ENCODE results near the gene FOXF2.
A peak's percentile ranks its signal among the peaks of the same experiment; 100 is the strongest.
"Not testable (repeated sequence)": the region's sequence is repeated elsewhere in the genome, so short reads cannot be mapped to it uniquely, and the experiment has no call there.

The FOXF2 gene

GRCh38 chr6:1389369-1390132 is at the start of gene FOXF2:
FOXF2 (plus strand) TSS chr6:1389576; CDS start chr6:1389948, 372 bp downstream.
- peaks cover under 1% of the 10 kb centered on the region for H3K36me3 ChIP-seq (ENCODE audit: control insufficient read depth, insufficient read depth, low read length, severe bottlenecking)
- peaks cover 4% of the 10 kb centered on the region for H3K27me3 ChIP-seq (replicated peaks; ENCODE audit: control insufficient read depth, insufficient read depth, low read length)
- no peaks in the 10 kb centered on the region for H3K9me3 ChIP-seq (ENCODE audit: control insufficient read depth, low read length)
- peak within 1 kb of the TSS; percentile 87 for H3K9ac ChIP-seq (ENCODE audit: low read length)
- peak; percentile 81 for DNase-seq (ENCODE audit: low read depth)
- peak within 1 kb of the TSS; percentile 83 for H3K4me3 ChIP-seq (ENCODE audit: low read length)
- peaks cover 16% of the 10 kb centered on the region for H3K4me1 ChIP-seq (ENCODE audit: control insufficient read depth, insufficient read depth, low read length)

GRCh38 chr6:1346101-1346500 is 43.3 kb upstream of the FOXF2 start:
- no peaks in the 10 kb centered on the region for H3K36me3 ChIP-seq (ENCODE audit: control insufficient read depth, insufficient read depth, low read length, severe bottlenecking)
- no peak overlapping the region for H3K9ac ChIP-seq (ENCODE audit: low read length)
- H3K27me3 ChIP-seq (replicated peaks; ENCODE audit: control insufficient read depth, insufficient read depth, low read length) = no peaks in the 10 kb centered on the region
- peaks cover 22% of the 10 kb centered on the region for H3K9me3 ChIP-seq (ENCODE audit: control insufficient read depth, low read length)
- peaks cover 22% of the 10 kb centered on the region for H3K4me1 ChIP-seq (ENCODE audit: control insufficient read depth, insufficient read depth, low read length)
- peak; percentile 37 for DNase-seq (ENCODE audit: low read depth)
- H3K4me3 ChIP-seq (ENCODE audit: low read length) = no peak overlapping the region

- no peak for DNase-seq (ENCODE audit: low read depth)
Measured at GRCh38 chr6:1346558-1347091, 42.8 kb upstream of the FOXF2 start.

GRCh38 chr6:1347161-1347560 is 42.2 kb upstream of the FOXF2 start:
- Histone ChIP-seq H3K4me1 (ENCODE audit: control insufficient read depth, insufficient read depth, low read length) (peaks cover 22% of the 10 kb centered on the region), H3K9ac (ENCODE audit: low read length) (no peak overlapping the region), H3K4me3 (ENCODE audit: low read length) (no peak overlapping the region), H3K9me3 (ENCODE audit: control insufficient read depth, low read length) (peaks cover 30% of the 10 kb centered on the region), H3K27me3 (replicated peaks; ENCODE audit: control insufficient read depth, insufficient read depth, low read length) (no peaks in the 10 kb centered on the region), H3K36me3 (ENCODE audit: control insufficient read depth, insufficient read depth, low read length, severe bottlenecking) (no peaks in the 10 kb centered on the region)
- DNase-seq (ENCODE audit: low read depth) = no peak

More at GRCh38 chr6:1346558-1347091, 42.8 kb upstream of the FOXF2 start:
- Histone ChIP-seq H3K4me3 (ENCODE audit: low read length) (no peak overlapping the region), H3K9ac (ENCODE audit: low read length) (no peak overlapping the region), H3K9me3 (ENCODE audit: control insufficient read depth, low read length) (peaks cover 27% of the 10 kb centered on the region), H3K4me1 (ENCODE audit: control insufficient read depth, insufficient read depth, low read length) (peaks cover 22% of the 10 kb centered on the region), H3K36me3 (ENCODE audit: control insufficient read depth, insufficient read depth, low read length, severe bottlenecking) (no peaks in the 10 kb centered on the region), H3K27me3 (replicated peaks; ENCODE audit: control insufficient read depth, insufficient read depth, low read length) (no peaks in the 10 kb centered on the region)

- Histone ChIP-seq H3K9ac (ENCODE audit: low read length) (no peak overlapping the region), H3K27me3 (replicated peaks; ENCODE audit: control insufficient read depth, insufficient read depth, low read length) (no peaks in the 10 kb centered on the region), H3K36me3 (ENCODE audit: control insufficient read depth, insufficient read depth, low read length, severe bottlenecking) (no peaks in the 10 kb centered on the region), H3K9me3 (ENCODE audit: control insufficient read depth, low read length) (peaks cover 34% of the 10 kb centered on the region), H3K4me3 (ENCODE audit: low read length) (no peak overlapping the region), H3K4me1 (ENCODE audit: control insufficient read depth, insufficient read depth, low read length) (peaks cover 22% of the 10 kb centered on the region)
- DNase-seq (ENCODE audit: low read depth) = no peak
Measured at GRCh38 chr6:1348675-1349074, 40.7 kb upstream of the FOXF2 start.

- no peak overlapping the region for H3K9ac ChIP-seq (ENCODE audit: low read length)
- no peak for DNase-seq (ENCODE audit: low read depth)
- no peak overlapping the region for H3K4me3 ChIP-seq (ENCODE audit: low read length)
- peaks cover 26% of the 10 kb centered on the region for H3K9me3 ChIP-seq (ENCODE audit: control insufficient read depth, low read length)
- H3K4me1 ChIP-seq (ENCODE audit: control insufficient read depth, insufficient read depth, low read length) = peaks cover 22% of the 10 kb centered on the region
- H3K36me3 ChIP-seq (ENCODE audit: control insufficient read depth, insufficient read depth, low read length, severe bottlenecking) = no peaks in the 10 kb centered on the region
- H3K27me3 ChIP-seq (replicated peaks; ENCODE audit: control insufficient read depth, insufficient read depth, low read length) = no peaks in the 10 kb centered on the region
Measured at GRCh38 chr6:1349655-1350054, 39.7 kb upstream of the FOXF2 start.

- DNase-seq (ENCODE audit: low read depth) = no peak
- Histone ChIP-seq H3K36me3 (ENCODE audit: control insufficient read depth, insufficient read depth, low read length, severe bottlenecking) (no peaks in the 10 kb centered on the region), H3K4me1 (ENCODE audit: control insufficient read depth, insufficient read depth, low read length) (peaks cover 16% of the 10 kb centered on the region), H3K9me3 (ENCODE audit: control insufficient read depth, low read length) (peaks cover 21% of the 10 kb centered on the region), H3K27me3 (replicated peaks; ENCODE audit: control insufficient read depth, insufficient read depth, low read length) (no peaks in the 10 kb centered on the region), H3K4me3 (ENCODE audit: low read length) (no peak overlapping the region), H3K9ac (ENCODE audit: low read length) (no peak overlapping the region)
Measured at GRCh38 chr6:1351381-1352008, 37.9 kb upstream of the FOXF2 start.

GRCh38 chr6:1355068-1355467 is 34.3 kb upstream of the FOXF2 start:
- H3K9ac ChIP-seq (ENCODE audit: low read length); H3K4me1 ChIP-seq (ENCODE audit: control insufficient read depth, insufficient read depth, low read length); H3K27me3 ChIP-seq (replicated peaks; ENCODE audit: control insufficient read depth, insufficient read depth, low read length); H3K4me3 ChIP-seq (ENCODE audit: low read length); H3K36me3 ChIP-seq (ENCODE audit: control insufficient read depth, insufficient read depth, low read length, severe bottlenecking); DNase-seq (ENCODE audit: low read depth): not testable (repeated sequence)
- H3K9me3 ChIP-seq (ENCODE audit: control insufficient read depth, low read length) = peaks cover 21% of the 10 kb centered on the region

- not testable (repeated sequence) for H3K9me3 ChIP-seq (ENCODE audit: control insufficient read depth, low read length); H3K36me3 ChIP-seq (ENCODE audit: control insufficient read depth, insufficient read depth, low read length, severe bottlenecking); H3K9ac ChIP-seq (ENCODE audit: low read length); DNase-seq (ENCODE audit: low read depth); H3K27me3 ChIP-seq (replicated peaks; ENCODE audit: control insufficient read depth, insufficient read depth, low read length); H3K4me3 ChIP-seq (ENCODE audit: low read length)
- H3K4me1 ChIP-seq (ENCODE audit: control insufficient read depth, insufficient read depth, low read length) = peaks cover 29% of the 10 kb centered on the region
Measured at GRCh38 chr6:1361717-1362116, 27.7 kb upstream of the FOXF2 start.

- H3K36me3 ChIP-seq (ENCODE audit: control insufficient read depth, insufficient read depth, low read length, severe bottlenecking) = no peaks in the 10 kb centered on the region
- H3K9ac ChIP-seq (ENCODE audit: low read length) = no peak overlapping the region
- no peak for DNase-seq (ENCODE audit: low read depth)
- H3K27me3 ChIP-seq (replicated peaks; ENCODE audit: control insufficient read depth, insufficient read depth, low read length) = no peaks in the 10 kb centered on the region
- H3K4me1 ChIP-seq (ENCODE audit: control insufficient read depth, insufficient read depth, low read length) = peaks cover 29% of the 10 kb centered on the region
- no peak overlapping the region for H3K4me3 ChIP-seq (ENCODE audit: low read length)
- H3K9me3 ChIP-seq (ENCODE audit: control insufficient read depth, low read length) = no peaks in the 10 kb centered on the region
Measured at GRCh38 chr6:1362643-1363042, 26.7 kb upstream of the FOXF2 start.

- Histone ChIP-seq H3K9me3 (ENCODE audit: control insufficient read depth, low read length) (no peaks in the 10 kb centered on the region), H3K4me1 (ENCODE audit: control insufficient read depth, insufficient read depth, low read length) (peaks cover 29% of the 10 kb centered on the region)
Measured at GRCh38 chr6:1363298-1363697, 26.1 kb upstream of the FOXF2 start.

More at GRCh38 chr6:1363298-1363697, 26.1 kb upstream of the FOXF2 start:
- DNase-seq (ENCODE audit: low read depth) = no peak
- Histone ChIP-seq H3K4me3 (ENCODE audit: low read length) (no peak overlapping the region), H3K9ac (ENCODE audit: low read length) (peak overlapping the region; percentile 22), H3K36me3 (ENCODE audit: control insufficient read depth, insufficient read depth, low read length, severe bottlenecking) (no peaks in the 10 kb centered on the region), H3K27me3 (replicated peaks; ENCODE audit: control insufficient read depth, insufficient read depth, low read length) (no peaks in the 10 kb centered on the region)
